Measurements from ENCODE around the gene FRRS1L.

Gene FRRS1L

DNA sequence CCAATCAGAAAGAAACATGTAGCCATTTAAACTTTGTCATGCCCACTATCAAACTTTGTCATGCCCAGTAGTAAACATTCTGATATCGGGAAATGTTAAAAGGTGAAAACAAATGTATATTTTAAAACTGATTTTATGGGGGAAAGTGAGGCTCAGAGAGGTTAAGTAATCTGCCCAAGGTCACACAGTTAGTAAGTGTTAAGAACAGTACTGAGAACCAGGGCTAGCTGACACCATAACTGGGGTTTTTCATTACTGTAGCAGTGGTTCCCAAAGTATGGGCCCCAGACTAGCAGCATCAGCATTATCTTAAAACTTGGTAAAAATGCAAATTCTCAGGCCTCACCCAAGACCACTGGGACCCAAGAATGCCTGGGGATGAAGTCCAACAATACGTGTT, 9.9 kb upstream of the FRRS1L start:
- TF ChIP-seq, protein P1, sequence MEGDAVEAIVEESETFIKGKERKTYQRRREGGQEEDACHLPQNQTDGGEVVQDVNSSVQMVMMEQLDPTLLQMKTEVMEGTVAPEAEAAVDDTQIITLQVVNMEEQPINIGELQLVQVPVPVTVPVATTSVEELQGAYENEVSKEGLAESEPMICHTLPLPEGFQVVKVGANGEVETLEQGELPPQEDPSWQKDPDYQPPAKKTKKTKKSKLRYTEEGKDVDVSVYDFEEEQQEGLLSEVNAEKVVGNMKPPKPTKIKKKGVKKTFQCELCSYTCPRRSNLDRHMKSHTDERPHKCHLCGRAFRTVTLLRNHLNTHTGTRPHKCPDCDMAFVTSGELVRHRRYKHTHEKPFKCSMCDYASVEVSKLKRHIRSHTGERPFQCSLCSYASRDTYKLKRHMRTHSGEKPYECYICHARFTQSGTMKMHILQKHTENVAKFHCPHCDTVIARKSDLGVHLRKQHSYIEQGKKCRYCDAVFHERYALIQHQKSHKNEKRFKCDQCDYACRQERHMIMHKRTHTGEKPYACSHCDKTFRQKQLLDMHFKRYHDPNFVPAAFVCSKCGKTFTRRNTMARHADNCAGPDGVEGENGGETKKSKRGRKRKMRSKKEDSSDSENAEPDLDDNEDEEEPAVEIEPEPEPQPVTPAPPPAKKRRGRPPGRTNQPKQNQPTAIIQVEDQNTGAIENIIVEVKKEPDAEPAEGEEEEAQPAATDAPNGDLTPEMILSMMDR (IDR thresholded peaks at IDR 0.05; ENCODE audit: low read depth, low read length, missing control alignments), result no peak
- no peak for DNase-seq (ENCODE audit: low read depth)
- H3K4me3 ChIP-seq (ENCODE audit: low read depth, low read length), result no peak overlapping the region

DNA sequence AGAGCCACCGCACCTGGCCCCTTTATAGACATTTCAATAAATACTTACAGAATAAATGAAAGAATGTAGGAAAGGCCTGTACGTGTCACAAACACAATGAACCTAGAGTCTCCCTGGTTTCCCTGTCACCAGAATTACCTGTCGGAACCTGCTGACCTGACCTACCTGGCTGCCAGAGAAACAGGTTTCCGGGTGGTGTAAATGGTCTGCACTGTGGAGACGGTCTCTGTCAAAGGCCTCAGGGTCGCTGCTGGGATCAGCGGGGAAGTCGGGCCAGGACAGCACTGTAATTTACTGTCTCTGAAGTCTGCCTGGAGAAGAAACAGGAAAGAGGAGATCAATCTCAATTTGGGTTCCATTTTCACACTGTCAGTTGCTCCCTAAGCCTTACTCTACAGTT, 9.3 kb upstream of the FRRS1L start:
- H3K4me3 ChIP-seq (ENCODE audit: low read depth, low read length), result no peak overlapping the region
- DNase-seq (ENCODE audit: low read depth), result no peak
- TF ChIP-seq, protein P1 (IDR thresholded peaks at IDR 0.05; ENCODE audit: low read depth, low read length, missing control alignments), result no peak

DNA sequence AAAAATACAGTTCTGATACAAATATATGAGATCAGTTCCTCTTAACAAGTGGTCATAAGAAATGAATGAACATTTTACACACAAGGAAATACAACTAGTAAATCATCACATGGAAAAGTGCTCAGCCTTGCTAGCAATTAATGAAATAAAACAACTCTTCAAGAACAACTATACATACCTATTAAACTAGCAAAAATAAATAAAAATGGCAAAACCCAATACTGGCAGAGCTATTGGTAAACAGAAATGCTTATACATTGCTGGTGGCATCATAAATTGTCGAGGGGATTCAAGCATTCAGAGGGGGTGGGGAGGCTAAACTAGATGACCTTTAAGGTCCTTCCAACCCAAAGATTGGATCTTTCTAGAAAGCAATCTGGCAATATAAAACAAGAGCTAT, 5.9 kb upstream of the FRRS1L start:
- TF ChIP-seq, protein P1 (IDR thresholded peaks at IDR 0.05; ENCODE audit: low read depth, low read length, missing control alignments), result no peak
- DNase-seq (ENCODE audit: low read depth), result no peak
- no peak overlapping the region for H3K4me3 ChIP-seq (ENCODE audit: low read depth, low read length)

DNA sequence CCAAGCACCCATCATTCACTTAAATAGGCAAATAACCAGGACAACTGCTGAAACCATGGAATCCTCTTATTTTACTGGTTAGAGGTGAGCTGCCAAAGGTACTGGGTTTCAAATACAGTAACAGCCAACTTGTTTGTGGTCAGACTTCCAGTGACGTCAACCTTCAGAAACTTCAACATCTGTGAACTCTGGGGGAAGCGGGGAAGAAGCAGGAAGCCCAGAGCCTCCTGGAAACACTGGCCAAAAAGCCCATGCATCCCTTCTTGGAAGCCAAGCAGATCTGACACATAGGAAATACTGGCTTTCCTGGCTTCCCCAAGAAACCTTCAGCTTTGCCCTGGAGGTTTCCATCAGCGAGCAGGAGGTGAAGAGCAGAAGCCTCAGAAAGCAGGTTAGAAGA, 4.9 kb upstream of the FRRS1L start:
- DNase-seq (ENCODE audit: low read depth), result no peak
- no peak overlapping the region for H3K4me3 ChIP-seq (ENCODE audit: low read depth, low read length)
- TF ChIP-seq, protein P1 (IDR thresholded peaks at IDR 0.05; ENCODE audit: low read depth, low read length, missing control alignments), result no peak

DNA sequence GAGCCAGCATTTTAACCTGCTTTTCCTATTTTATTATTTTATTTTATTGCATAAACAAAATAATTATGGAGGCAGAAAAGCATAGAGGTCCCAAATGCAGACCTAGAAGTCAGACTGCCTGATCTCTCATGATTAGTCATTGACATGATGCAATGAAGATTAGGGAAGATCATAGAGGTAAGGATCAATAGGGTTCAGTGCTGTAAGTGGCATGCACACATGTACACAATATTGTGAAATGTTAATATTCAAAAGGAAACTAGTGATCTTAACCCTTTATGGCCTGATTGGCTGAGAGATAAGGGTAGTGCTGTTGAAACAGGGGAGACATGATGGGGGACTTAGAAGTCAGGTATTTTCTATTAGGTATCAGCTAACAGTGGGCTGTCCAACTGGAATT, 1.1 kb upstream of the FRRS1L start:
- TF ChIP-seq, protein P1 (IDR thresholded peaks at IDR 0.05; ENCODE audit: low read depth, low read length, missing control alignments), result no peak
- no peak for DNase-seq (ENCODE audit: low read depth)
- H3K4me3 ChIP-seq (ENCODE audit: low read depth, low read length), result no peak overlapping the region

DNA sequence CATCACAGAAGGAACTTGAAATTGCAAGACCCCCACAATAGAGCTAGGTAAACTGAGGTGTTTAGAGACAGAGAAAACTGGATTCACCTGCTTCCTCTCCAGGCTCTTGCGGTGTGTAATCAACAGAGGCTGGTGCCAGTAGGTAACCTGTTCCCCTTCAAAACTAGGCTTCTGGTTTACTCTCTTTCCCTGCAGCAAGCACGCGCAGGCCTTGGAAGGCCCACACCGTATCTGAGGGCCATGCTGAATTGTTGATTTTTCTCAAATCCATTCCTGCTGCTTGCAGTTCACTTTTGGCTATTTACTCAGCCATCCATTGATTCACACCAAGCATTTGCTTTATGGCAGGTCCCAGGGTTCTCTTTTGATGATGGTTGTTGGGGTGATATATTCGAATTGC, 667 bp upstream of the FRRS1L start:
- no peak for DNase-seq (ENCODE audit: low read depth)

DNA sequence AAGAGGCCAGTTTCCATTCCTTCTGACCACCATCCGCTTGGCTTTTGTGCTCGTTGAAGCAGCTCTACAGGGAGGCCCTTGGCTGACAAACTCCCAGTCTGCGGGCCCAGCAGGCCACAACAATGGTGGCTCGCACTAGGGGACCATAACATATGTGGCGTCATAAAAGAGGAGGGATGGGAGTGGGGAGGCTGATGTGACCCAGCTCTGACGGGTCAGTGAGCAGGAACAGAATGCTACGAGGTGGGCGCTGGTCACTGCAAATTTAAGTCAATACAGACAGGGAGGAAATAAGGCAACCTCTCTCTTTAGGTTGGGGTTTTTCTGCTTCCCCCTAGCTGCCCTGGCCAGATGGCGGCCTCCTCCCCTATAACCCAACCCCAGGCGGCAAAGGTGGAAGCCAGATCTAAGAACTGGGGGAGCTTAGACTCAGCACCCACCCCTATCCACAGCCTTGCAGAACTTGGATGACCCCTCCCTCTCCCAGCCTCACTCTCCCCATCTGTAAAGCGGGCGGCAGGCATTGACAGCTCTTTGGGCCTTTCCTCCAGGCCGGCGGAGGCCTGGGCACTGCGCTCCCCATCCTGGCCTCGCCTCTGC, 778 bp downstream of the FRRS1L start:
- TF ChIP-seq, protein P1 (IDR thresholded peaks at IDR 0.05; ENCODE audit: low read depth, low read length, missing control alignments), result no peak
- no peak for DNase-seq (ENCODE audit: low read depth)
- no peak overlapping the region for H3K4me3 ChIP-seq (ENCODE audit: low read depth, low read length)

More for the DNA sequence above, 667 bp upstream of the FRRS1L start:
- no peak overlapping the region for H3K4me3 ChIP-seq (ENCODE audit: low read depth, low read length)
- TF ChIP-seq, protein P1 (IDR thresholded peaks at IDR 0.05; ENCODE audit: low read depth, low read length, missing control alignments), result no peak
